DOHH2 (cell line): Measurements from ENCODE around the gene C22orf15.
A peak's percentile ranks its signal among the peaks of the same experiment; 100 is the strongest.

Source experiments
- H3F3A ChIP-seq: fragments of 200-600 bp; sonication (generic), shearing (Covaris generic); 2 replicates; pipeline ENCODE4 v1.6.0; 2016; ENCODE audit warnings: antibody characterized with exemption, mild to moderate bottlenecking; ENCODE audit not compliant: control insufficient read depth, insufficient read depth
- H3K27ac ChIP-seq: fragments of 200-600 bp; sonication (generic); 2 replicates; pipeline ENCODE4 v1.5.1; 2014; ENCODE audit warnings: low read depth, mild to moderate bottlenecking, low read length, moderate library complexity
- H3K27me3 ChIP-seq: fragments of 200-600 bp; sonication (generic); 2 replicates; pipeline ENCODE4 v1.6.1; 2014; ENCODE audit warnings: mild to moderate bottlenecking, low read length, mixed read lengths; ENCODE audit not compliant: control insufficient read depth
- H3K36me3 ChIP-seq: fragments of 200-600 bp; sonication (generic); 2 replicates; pipeline ENCODE4 v1.6.1; 2014; ENCODE audit warnings: mild to moderate bottlenecking, low read length, moderate library complexity, mixed read lengths; ENCODE audit not compliant: control insufficient read depth
- H3K4me1 ChIP-seq: fragments of 200-600 bp; sonication (generic); 2 replicates; pipeline ENCODE4 v1.6.1; 2014; ENCODE audit warnings: mild to moderate bottlenecking, low read length, mixed read lengths; ENCODE audit not compliant: control insufficient read depth
- H3K4me2 ChIP-seq: fragments of 200-600 bp; sonication (generic); 2 replicates; pipeline ENCODE4 v1.6.0; 2014; ENCODE audit warnings: mild to moderate bottlenecking, low read length, moderate library complexity
- H3K4me3 ChIP-seq: fragments of 200-600 bp; sonication (generic); 2 replicates; pipeline ENCODE4 v1.5.1; 2014; ENCODE audit warnings: mild to moderate bottlenecking, low read length, mixed read lengths
- H3K79me2 ChIP-seq: fragments of 200-600 bp; sonication (generic); 2 replicates; pipeline ENCODE4 v1.6.1; 2014; ENCODE audit warnings: mild to moderate bottlenecking, low read length, mixed read lengths; ENCODE audit not compliant: control insufficient read depth
- H3K9me2 ChIP-seq: fragments of 200-600 bp; sonication (generic); replicated peaks from 2 replicates; pipeline ENCODE4 v1.6.1; 2014; ENCODE audit warnings: mild to moderate bottlenecking, low read length, mixed read lengths; ENCODE audit not compliant: control insufficient read depth
- H3K9me3 ChIP-seq: fragments of 200-600 bp; sonication (generic); 2 replicates; pipeline ENCODE4 v1.6.1; 2014; ENCODE audit warnings: antibody characterized with exemption, low read length, mixed read lengths; ENCODE audit not compliant: control insufficient read depth, insufficient read depth
- H4K20me1 ChIP-seq: fragments of 200-600 bp; sonication (generic); 2 replicates; pipeline ENCODE4 v1.6.0; 2014; ENCODE audit warnings: low read depth, mild to moderate bottlenecking, antibody characterized with exemption, low read length, moderate library complexity; ENCODE audit not compliant: control insufficient read depth, insufficient read depth
- EZH2phosphoT487 ChIP-seq: fragments of 200-600 bp; sonication (generic); IDR thresholded peaks from 2 replicates; pipeline ENCODE4 v1.6.1; 2017; ENCODE audit warnings: borderline replicate concordance, mild to moderate bottlenecking, antibody characterized with exemption, low read length, moderate library complexity, mixed read lengths
- TF ChIP-seq, protein P1 (sequence below): fragments of 200-600 bp; sonication (generic); IDR thresholded peaks from one replicate; pipeline ENCODE4 v1.5.1; 2014; ENCODE audit warnings: antibody characterized with exemption, mild to moderate bottlenecking, low read depth, low read length; ENCODE audit not compliant: poor library complexity, severe bottlenecking

The C22orf15 gene

DNA sequence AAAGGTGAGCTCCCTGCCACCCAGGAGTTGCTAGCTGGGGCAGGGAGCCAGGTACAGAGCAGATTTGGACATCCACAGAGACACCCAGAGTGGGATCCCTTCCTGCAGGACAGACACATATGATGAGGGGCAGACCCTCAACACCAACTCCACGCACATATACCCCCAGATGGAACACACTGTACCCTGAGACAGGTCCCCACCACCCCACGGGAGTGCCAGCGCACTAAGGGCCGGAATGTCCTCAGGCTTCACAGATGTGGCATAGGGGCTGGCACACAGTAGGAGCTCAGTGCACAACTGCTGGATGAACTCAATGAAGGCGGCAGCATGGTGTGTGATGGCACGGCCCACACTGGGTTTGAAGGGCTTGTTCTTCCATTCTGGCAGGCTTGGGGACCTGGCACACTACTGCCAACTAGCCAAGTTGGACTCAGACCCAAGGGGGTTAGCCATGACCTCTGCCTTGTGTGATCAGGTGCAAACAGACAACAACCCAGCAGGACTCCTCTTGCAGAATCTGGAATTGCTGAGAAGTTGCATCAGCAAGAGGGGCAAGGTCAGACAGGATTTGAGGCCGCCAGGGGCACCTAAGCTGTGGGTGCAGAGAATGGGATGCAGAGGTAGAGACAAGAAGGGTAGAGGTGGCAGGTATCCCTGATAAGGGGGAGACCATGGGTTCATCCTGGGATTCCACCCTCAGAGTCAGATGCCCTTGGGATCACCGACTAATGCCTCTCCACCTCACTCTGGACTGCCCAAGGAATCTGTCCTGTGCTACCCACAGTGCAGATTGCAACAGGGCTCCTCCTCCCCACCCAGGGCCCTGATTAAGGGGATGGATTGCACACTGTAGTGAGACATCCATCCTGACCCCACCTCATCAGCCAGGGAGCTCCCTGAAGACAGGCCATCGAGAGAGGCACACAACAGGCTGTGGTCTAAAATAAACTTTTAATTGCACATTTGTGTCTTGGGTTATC is 2.4 kb downstream of the C22orf15 start:
- Histone ChIP-seq H3K27me3 (no peaks in the 10 kb centered on the region), H3K4me2 (peak overlapping the region; percentile 92), H3F3A (no peaks in the 10 kb centered on the region), H3K9me3 (no peaks in the 10 kb centered on the region), H3K27ac (no peak overlapping the region), H3K4me3 (peak overlapping the region; percentile 66), H3K9me2 (no peaks in the 10 kb centered on the region), H3K4me1 (peaks cover 64% of the 10 kb centered on the region), H3K79me2 (peaks cover 46% of the 10 kb centered on the region), H4K20me1 (peaks cover 6% of the 10 kb centered on the region; the same call in 1 of the 2 replicates), H3K36me3 (peaks cover 44% of the 10 kb centered on the region)
- TF ChIP-seq, protein P1, sequence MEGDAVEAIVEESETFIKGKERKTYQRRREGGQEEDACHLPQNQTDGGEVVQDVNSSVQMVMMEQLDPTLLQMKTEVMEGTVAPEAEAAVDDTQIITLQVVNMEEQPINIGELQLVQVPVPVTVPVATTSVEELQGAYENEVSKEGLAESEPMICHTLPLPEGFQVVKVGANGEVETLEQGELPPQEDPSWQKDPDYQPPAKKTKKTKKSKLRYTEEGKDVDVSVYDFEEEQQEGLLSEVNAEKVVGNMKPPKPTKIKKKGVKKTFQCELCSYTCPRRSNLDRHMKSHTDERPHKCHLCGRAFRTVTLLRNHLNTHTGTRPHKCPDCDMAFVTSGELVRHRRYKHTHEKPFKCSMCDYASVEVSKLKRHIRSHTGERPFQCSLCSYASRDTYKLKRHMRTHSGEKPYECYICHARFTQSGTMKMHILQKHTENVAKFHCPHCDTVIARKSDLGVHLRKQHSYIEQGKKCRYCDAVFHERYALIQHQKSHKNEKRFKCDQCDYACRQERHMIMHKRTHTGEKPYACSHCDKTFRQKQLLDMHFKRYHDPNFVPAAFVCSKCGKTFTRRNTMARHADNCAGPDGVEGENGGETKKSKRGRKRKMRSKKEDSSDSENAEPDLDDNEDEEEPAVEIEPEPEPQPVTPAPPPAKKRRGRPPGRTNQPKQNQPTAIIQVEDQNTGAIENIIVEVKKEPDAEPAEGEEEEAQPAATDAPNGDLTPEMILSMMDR, result no peak
- no peak for TF ChIP-seq EZH2phosphoT487

DNA sequence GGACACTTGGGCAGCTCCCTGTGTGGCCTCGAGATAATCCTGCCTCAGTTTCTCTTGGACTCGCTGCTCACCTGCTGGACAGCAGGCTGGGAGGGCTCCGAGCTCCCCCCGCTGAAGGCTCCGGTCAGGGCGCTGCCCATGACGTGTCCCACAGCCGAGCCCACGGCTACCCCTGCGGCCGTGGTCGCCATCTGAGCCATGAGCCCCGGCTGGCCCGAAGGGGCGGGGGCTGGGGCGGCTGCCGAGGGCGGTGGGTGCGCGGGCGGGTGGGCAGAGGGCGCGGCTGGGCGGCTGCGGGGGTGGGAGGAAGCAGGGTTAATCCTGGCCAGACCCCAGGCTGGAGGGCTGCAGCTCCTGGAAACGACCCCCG is 4.5 kb downstream of the C22orf15 start:
- no peaks in the 10 kb centered on the region for H3K9me3 ChIP-seq
- H3K4me1 ChIP-seq, result peaks cover 83% of the 10 kb centered on the region
- peak overlapping the region; percentile 68 for H3K27ac ChIP-seq
- H3F3A ChIP-seq, result no peaks in the 10 kb centered on the region
- no peaks in the 10 kb centered on the region for H3K27me3 ChIP-seq
- H3K79me2 ChIP-seq, result peaks cover 46% of the 10 kb centered on the region
- peak overlapping the region; percentile 97 for H3K4me3 ChIP-seq
- TF ChIP-seq, protein P1, result no peak
- TF ChIP-seq EZH2phosphoT487, result no peak
- H3K4me2 ChIP-seq, result peak overlapping the region; percentile 92
- peaks cover 44% of the 10 kb centered on the region for H3K36me3 ChIP-seq
- peaks cover 6% of the 10 kb centered on the region; the same call in 1 of the 2 replicates for H4K20me1 ChIP-seq
- H3K9me2 ChIP-seq, result no peaks in the 10 kb centered on the region

DNA sequence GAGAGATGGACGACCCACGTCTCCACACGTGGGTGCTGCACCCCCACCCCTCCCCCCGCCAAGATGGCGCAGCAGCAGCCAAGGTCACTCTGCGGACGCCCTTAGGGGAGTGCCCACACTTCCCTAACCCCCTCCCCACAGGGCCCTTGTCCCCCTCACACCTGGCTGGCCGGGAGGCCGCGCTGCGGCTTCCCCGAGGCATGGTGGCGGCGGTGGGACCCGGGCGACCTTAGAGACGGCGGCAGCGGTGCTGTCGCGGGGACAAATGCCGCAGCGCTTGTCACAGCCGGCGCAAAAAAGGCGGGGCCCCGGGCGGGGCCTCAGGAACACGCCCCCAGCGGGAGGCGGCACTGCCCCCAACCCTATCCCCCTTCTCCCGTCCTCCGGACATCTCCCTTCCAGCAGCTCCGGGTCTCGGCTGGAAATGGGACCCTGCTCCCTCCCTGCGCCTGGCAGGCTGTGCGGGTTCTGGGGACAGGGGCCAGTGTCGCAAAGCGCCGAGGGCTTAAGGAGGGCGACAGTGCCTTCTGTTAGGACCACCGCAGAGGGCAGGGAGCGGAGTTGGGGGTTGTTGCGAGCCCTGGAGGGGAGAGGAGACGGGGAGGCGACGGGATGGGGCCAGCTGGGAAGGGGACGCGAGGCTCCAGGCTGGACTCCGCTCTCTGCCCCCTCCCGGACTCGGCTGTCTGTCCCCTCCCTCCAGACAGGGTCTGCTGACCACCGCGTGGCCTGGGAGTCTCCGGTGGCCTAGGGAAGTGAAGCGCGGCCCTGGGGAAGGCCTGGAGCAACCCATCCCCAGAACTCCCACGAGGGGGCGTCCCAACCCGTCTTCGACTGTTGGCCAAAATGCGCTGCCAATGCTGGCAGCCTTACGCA is 5.1 kb downstream of the C22orf15 start, which contains the start of gene CHCHD10:
TSS of gene CHCHD10 (minus strand) at position 300 of the 876 bp plus-strand sequence. CDS start at position 202, 98 bp downstream.
- no peak for TF ChIP-seq EZH2phosphoT487
- TF ChIP-seq, protein P1, result peak; percentile 89
- H3F3A ChIP-seq, result no peaks in the 10 kb centered on the region
- no peaks in the 10 kb centered on the region for H3K9me2 ChIP-seq
- peak within 1 kb of the TSS; percentile 68 for H3K27ac ChIP-seq
- H3K27me3 ChIP-seq, result peaks cover under 1% of the 10 kb centered on the region; the same call in 1 of the 2 replicates
- peaks cover 40% of the 10 kb centered on the region for H3K36me3 ChIP-seq
- H3K4me3 ChIP-seq, result peak within 1 kb of the TSS; percentile 97
- peaks cover 46% of the 10 kb centered on the region for H3K79me2 ChIP-seq
- peaks cover 82% of the 10 kb centered on the region for H3K4me1 ChIP-seq
- H3K9me3 ChIP-seq, result no peaks in the 10 kb centered on the region
- peak within 1 kb of the TSS; percentile 92 for H3K4me2 ChIP-seq
- H4K20me1 ChIP-seq, result peaks cover 6% of the 10 kb centered on the region; the same call in 1 of the 2 replicates
